GM12878 (cell line): ENCODE measurements around the gene RAC2. TPM values are rescaled to one million over a fixed set of nuclear protein-coding genes. Genes with fewer than 3 reads are reported as not detected.

Experiments
- ATAC-seq: fragments of 200-7000 bp; cut with Tn5 transposase; 3 replicates; pipeline ENCODE4 v1.9.1; 2020; ENCODE audit warnings: mild to moderate bottlenecking, moderate library complexity
- BruUV-seq: library from RNA; stranded (reverse); fragments of 400-500 nt; replicated peaks from 2 replicates; lab custom pipeline; 2021; lab: Mats Ljungman, UMichigan
- CTCF ChIA-PET: fragments of 300-600 bp; sonication (Branson Sonifier 250); formaldehyde crosslinking; extraction: SDS; loops from one replicate; lab custom pipeline; 2021; ENCODE audit warnings: inconsistent platforms; lab: Yijun Ruan, JAX
- POLR2A ChIA-PET: fragments of 350-600 bp; formaldehyde crosslinking; extraction: SDS; loops from one replicate; lab custom pipeline; 2021; ENCODE audit warnings: inconsistent platforms; lab: Charles Lee
- RAD21 ChIA-PET: fragments of 300-600 bp; sonication (Branson Sonifier 250); formaldehyde crosslinking; loops from one replicate; lab custom pipeline; 2023; ENCODE audit warnings: antibody characterized with exemption; ENCODE audit not compliant: unreplicated experiment; lab: Charles Lee
- SMC1A ChIA-PET: fragments of 300-600 bp; sonication (Branson Sonifier 250); formaldehyde crosslinking; loops from one replicate; lab custom pipeline; 2023; ENCODE audit not compliant: unreplicated experiment, uncharacterized antibody; lab: Charles Lee
- DNase-seq: peaks from one replicate; pipeline ENCODE4 v3.0.0-alpha.2; 2011; ENCODE audit warnings: low read depth, low spot score
- FAIRE-seq: peaks from 3 replicates; lab custom pipeline; 2011; peaks lifted over from hg19 to GRCh38; lab: Jason Lieb, UNC
- H2AFZ ChIP-seq: 2 replicates; pipeline ENCODE4 v1.6.0; 2011; ENCODE audit warnings: low read depth, low read length, control low read depth; ENCODE audit not compliant: control insufficient read depth
- H3K27ac ChIP-seq: 2 replicates; pipeline ENCODE4 v1.5.1; 2011; ENCODE audit warnings: control low read depth; ENCODE audit not compliant: control insufficient read depth, insufficient read depth
- H3K27me3 ChIP-seq, 2 experiments: replicated peaks in 1 of 2; 2 replicates each; pipeline versions ENCODE4 v1.6.0 to v1.6.1; 2011; ENCODE audit warnings: low read length in 1 of 2; ENCODE audit not compliant: control insufficient read depth in 2 of 2, insufficient read depth in 2 of 2
- H3K36me3 ChIP-seq, 2 experiments: 2 replicates each; pipeline ENCODE4 v1.5.1; 2011; ENCODE audit warnings: low read length in 1 of 2; ENCODE audit not compliant: control insufficient read depth in 2 of 2, insufficient read depth in 2 of 2
- H3K4me1 ChIP-seq: 2 replicates; pipeline ENCODE4 v1.6.1; 2011; ENCODE audit warnings: mild to moderate bottlenecking, low read length, moderate library complexity, mixed read lengths; ENCODE audit not compliant: control insufficient read depth, insufficient read depth
- H3K4me2 ChIP-seq: 2 replicates; pipeline ENCODE4 v1.6.0; 2011; ENCODE audit warnings: control low read depth; ENCODE audit not compliant: control insufficient read depth, insufficient read depth
- H3K4me3 ChIP-seq: fragments of 200-600 bp; sonication (generic); 2 replicates; pipeline ENCODE4 v1.5.1; 2016
- H3K79me2 ChIP-seq: 2 replicates; pipeline ENCODE4 v1.6.0; 2011; ENCODE audit warnings: low read length; ENCODE audit not compliant: control insufficient read depth, insufficient read depth
- H3K9ac ChIP-seq: 2 replicates; pipeline ENCODE4 v1.8.0; 2011; ENCODE audit warnings: low read length, control low read depth, mixed read lengths; ENCODE audit not compliant: control insufficient read depth, insufficient read depth
- H3K9me3 ChIP-seq: replicated peaks from 3 replicates; pipeline ENCODE4 v1.5.1; 2011; ENCODE audit warnings: mild to moderate bottlenecking, low read length; ENCODE audit not compliant: control insufficient read depth, insufficient read depth
- H4K20me1 ChIP-seq: 2 replicates; pipeline ENCODE4 v1.6.0; 2011; ENCODE audit not compliant: control insufficient read depth, insufficient read depth
- BMI1 ChIP-seq: fragments of 450-650 bp; IDR thresholded peaks from 2 replicates; pipeline ENCODE4 v1.6.1; 2016; ENCODE audit warnings: mild to moderate bottlenecking, moderate library complexity, borderline replicate concordance
- BRCA1 ChIP-seq: IDR thresholded peaks from 2 replicates; pipeline ENCODE4 v1.6.1; 2011; ENCODE audit warnings: low read depth, low read length, improper control_type of control experiment
- ESRRA ChIP-seq: IDR thresholded peaks from 2 replicates; pipeline ENCODE4 v1.6.1; 2012; ENCODE audit warnings: mild to moderate bottlenecking, low read length, improper control_type of control experiment
- FOXK2 ChIP-seq: fragments of 450-650 bp; IDR thresholded peaks from 2 replicates; pipeline ENCODE4 v1.6.1; 2017; ENCODE audit warnings: mild to moderate bottlenecking, moderate library complexity
- RAD51 ChIP-seq: fragments of 450-650 bp; IDR thresholded peaks from 2 replicates; pipeline ENCODE4 v1.6.1; 2016; ENCODE audit warnings: moderate library complexity, mild to moderate bottlenecking, inconsistent platforms
- RB1 ChIP-seq: fragments of 450-650 bp; formaldehyde crosslinking; IDR thresholded peaks from 2 replicates; pipeline ENCODE4 v1.6.1; 2017; ENCODE audit warnings: mild to moderate bottlenecking, borderline replicate concordance
- STAT3 ChIP-seq: IDR thresholded peaks from 2 replicates; pipeline ENCODE4 v1.6.1; 2011; ENCODE audit warnings: low read depth, low read length, improper control_type of control experiment
- USF1 ChIP-seq: IDR thresholded peaks from 2 replicates; pipeline ENCODE4 v1.6.1; 2011; ENCODE audit warnings: borderline replicate concordance, low read depth, mild to moderate bottlenecking, moderate library complexity, mixed read lengths, low read length; ENCODE audit not compliant: insufficient read depth; ENCODE audit errors: extremely low read length
- ZNF592 ChIP-seq: fragments of 450-650 bp; IDR thresholded peaks from 2 replicates; pipeline ENCODE4 v1.6.1; 2017; ENCODE audit warnings: mild to moderate bottlenecking, moderate library complexity
- WGBS: methylation state at CpG from one replicate; pipeline ENCODE4 v1.1.6; 2016; ENCODE audit warnings: low lambda C conversion rate; ENCODE audit not compliant: insufficient replicate concordance, insufficient coverage; ENCODE audit errors: missing lambda C conversion rate; 5-methylcytosine and 5-hydroxymethylcytosine counted together
- in situ Hi-C: fragments of 300-500 bp; cut with MboI; formaldehyde crosslinking; loops from 9 replicates; pipeline ENCODE4 v1.14.3; 2018; ENCODE audit warnings: mixed read lengths
- intact Hi-C: fragments of 100-400 bp; cut with micrococcal nuclease; formaldehyde crosslinking; loops from one replicate; pipeline ENCODE4 v1.14.2; 2022; ENCODE audit not compliant: unreplicated experiment
- polyA plus RNA-seq, 11 experiments: library from polyadenylated mRNA; depleted of rRNA in 4 of 11; unstranded in 6 of 11; stranded (reverse) in 5 of 11; fragments of >200 nt; fragmentation: Nextera tagmentation in 4 of 11; fragmentation: Illumina TruSeq in 1 of 11; extraction: Ambion mirVana in 4 of 11; extraction: Trizol in 1 of 11; gene quantifications; 1 replicate in 1 of 11; 2 replicates in 10 of 11; pipeline versions ENCODE4 v1.2.1 to v1.2.3, GENCODE V29; 2011 to 2016; ENCODE audit warnings: inconsistent platforms in 2 of 11, missing spikeins in 2 of 11, low read depth in 1 of 11
- total RNA-seq, 4 experiments: library from RNA; depleted of rRNA in 3 of 4; stranded (reverse); fragments of >200 nt in 3 of 4; fragmentation: Illumina TruSeq in 1 of 4; extraction: Trizol in 1 of 4; gene quantifications; 2 replicates each; pipeline versions ENCODE4 v1.2.1 to v1.2.3, GENCODE V29; 2013 to 2021
- TF ChIP-seq, protein P1 (sequence below): fragments of 450-650 bp; conservative IDR thresholded peaks from 2 replicates; pipeline ENCODE4 v1.6.1; 2017; ENCODE audit warnings: mild to moderate bottlenecking, moderate library complexity

Gene RAC2
- total and polyA plus RNA-seq, 10 of the 15 experiments (the other 5 are each of a cell fraction or from before 2014, with no cell fraction given) = 102 to 386 (median 304) TPM

DNA sequence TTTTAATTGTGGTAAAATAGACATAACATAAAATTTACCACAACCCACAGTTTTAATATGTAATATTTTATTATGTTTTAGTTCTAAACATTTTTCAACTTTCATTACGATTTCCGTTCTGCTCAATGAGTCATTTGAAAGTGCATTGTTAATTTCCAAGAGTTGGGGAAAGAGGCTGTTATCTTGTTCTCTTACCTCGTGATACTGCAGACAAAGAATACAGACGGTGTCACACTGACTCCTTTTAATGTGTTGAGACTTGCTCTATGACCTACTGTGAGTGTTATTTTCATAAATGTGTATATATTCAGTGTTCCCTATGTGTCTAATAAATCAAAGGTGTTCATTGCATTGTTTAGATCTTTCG is 10.8 kb upstream of the RAC2 start (continued):
- no peak for TF ChIP-seq RB1

- intact Hi-C loops (no loop called here), in situ Hi-C loops (no loop called here)
- DNase-seq (no peak), ATAC-seq (no peak), FAIRE-seq (no peak)
- Histone ChIP-seq H4K20me1 (no peaks in the 10 kb centered on the region), H3K36me3 (no peaks in the 10 kb centered on the region), H3K79me2 (no peaks in the 10 kb centered on the region), H3K4me2 (no peak overlapping the region), H3K27me3 (no peaks in the 10 kb centered on the region), H3K27ac (no peak overlapping the region), H3K4me3 (no peak overlapping the region), H3K4me1 (peaks cover 8% of the 10 kb centered on the region; the same call in 1 of the 2 replicates), H3K9me3 (no peaks in the 10 kb centered on the region), H3K9ac (no peak overlapping the region), H2AFZ (no peak overlapping the region)
- CTCF ChIA-PET = interaction anchor here (0.7 to 3.2 kb wide), 4 partner anchors 10 to 54 kb away, joined by 3 to 12 read pairs (median 8); partner anchors contain the start of gene RAC2
- POLR2A ChIA-PET = interaction anchor here (3.6 to 4.3 kb wide), 2 partner anchors 9 to 12 kb away, joined by 30 to 36 read pairs; partner anchors contain the start of gene RAC2
- WGBS = 85% methylated on average over 5 of the region's 5 CpGs
- SMC1A ChIA-PET = interaction anchor here (1.1 to 5.6 kb wide), 4 partner anchors 9 to 35 kb away, joined by 4 to 58 read pairs (median 4); partner anchors contain the start of gene RAC2
- RAD21 ChIA-PET = interaction anchor here (1.9 to 6.6 kb wide), 2 partner anchors 11 to 54 kb away, joined by 6 to 84 read pairs; partner anchors contain the start of gene RAC2
- BruUV-seq = no TSS peak
- TF ChIP-seq ESRRA (no peak), ZNF592 (no peak), STAT3 (no peak), RB1 (no peak), RAD51 (no peak), BRCA1 (no peak), BMI1 (no peak), FOXK2 (no peak), USF1 (no peak)
- TF ChIP-seq, protein P1, sequence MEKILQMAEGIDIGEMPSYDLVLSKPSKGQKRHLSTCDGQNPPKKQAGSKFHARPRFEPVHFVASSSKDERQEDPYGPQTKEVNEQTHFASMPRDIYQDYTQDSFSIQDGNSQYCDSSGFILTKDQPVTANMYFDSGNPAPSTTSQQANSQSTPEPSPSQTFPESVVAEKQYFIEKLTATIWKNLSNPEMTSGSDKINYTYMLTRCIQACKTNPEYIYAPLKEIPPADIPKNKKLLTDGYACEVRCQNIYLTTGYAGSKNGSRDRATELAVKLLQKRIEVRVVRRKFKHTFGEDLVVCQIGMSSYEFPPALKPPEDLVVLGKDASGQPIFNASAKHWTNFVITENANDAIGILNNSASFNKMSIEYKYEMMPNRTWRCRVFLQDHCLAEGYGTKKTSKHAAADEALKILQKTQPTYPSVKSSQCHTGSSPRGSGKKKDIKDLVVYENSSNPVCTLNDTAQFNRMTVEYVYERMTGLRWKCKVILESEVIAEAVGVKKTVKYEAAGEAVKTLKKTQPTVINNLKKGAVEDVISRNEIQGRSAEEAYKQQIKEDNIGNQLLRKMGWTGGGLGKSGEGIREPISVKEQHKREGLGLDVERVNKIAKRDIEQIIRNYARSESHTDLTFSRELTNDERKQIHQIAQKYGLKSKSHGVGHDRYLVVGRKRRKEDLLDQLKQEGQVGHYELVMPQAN = no peak
These were observed 10.3 kb upstream of the RAC2 start for GRCh38 chr22:37254209-37254866.
